GM12878 (cell line): ENCODE measurements around the gene RPL36. TPM values are rescaled to one million over a fixed set of nuclear protein-coding genes. Genes with fewer than 3 reads are reported as not detected.

Experiments
- BHLHE40 ChIP-seq, 2 experiments: fragments of 450-650 bp in 1 of 2; IDR thresholded peaks; 2 replicates each; pipeline ENCODE4 v1.6.1; 2011 to 2017; ENCODE audit warnings: low read depth in 2 of 2, borderline replicate concordance in 1 of 2, improper control_type of control experiment in 1 of 2, low read length in 1 of 2, mild to moderate bottlenecking in 1 of 2
- ELK1 ChIP-seq: IDR thresholded peaks from 2 replicates; pipeline ENCODE4 v1.6.1; 2012; ENCODE audit warnings: low read depth, low read length, improper control_type of control experiment
- IKZF2 ChIP-seq, 2 experiments: fragments of 450-650 bp; IDR thresholded peaks; 2 replicates each; pipeline ENCODE4 v1.6.1; 2017; ENCODE audit warnings: mild to moderate bottlenecking in 2 of 2, moderate library complexity in 2 of 2
- NBN ChIP-seq: fragments of 450-650 bp; IDR thresholded peaks from 2 replicates; pipeline ENCODE4 v1.6.1; 2016
- NFXL1 ChIP-seq: fragments of 450-650 bp; IDR thresholded peaks from 2 replicates; pipeline ENCODE4 v1.6.1; 2017; ENCODE audit warnings: antibody characterized with exemption, mild to moderate bottlenecking, borderline replicate concordance
- PML ChIP-seq: IDR thresholded peaks from 2 replicates; pipeline ENCODE4 v1.6.1; 2012; ENCODE audit warnings: low read length, inconsistent platforms
- RAD21 ChIP-seq: IDR thresholded peaks from 2 replicates; pipeline ENCODE4 v1.6.1; 2011; ENCODE audit warnings: mild to moderate bottlenecking, low read depth, low read length, moderate library complexity; ENCODE audit not compliant: insufficient read depth
- RB1 ChIP-seq: fragments of 450-650 bp; formaldehyde crosslinking; IDR thresholded peaks from 2 replicates; pipeline ENCODE4 v1.6.1; 2017; ENCODE audit warnings: mild to moderate bottlenecking, borderline replicate concordance
- RCOR1 ChIP-seq: conservative IDR thresholded peaks from 2 replicates; pipeline ENCODE4 v1.6.1; 2012; ENCODE audit warnings: low read depth, low read length, improper control_type of control experiment
- SP1 ChIP-seq: IDR thresholded peaks from one replicate; pipeline ENCODE4 v1.6.1; 2011; ENCODE audit warnings: low read depth, low read length
- TCF12 ChIP-seq: IDR thresholded peaks from 2 replicates; pipeline ENCODE4 v1.6.1; 2011; ENCODE audit warnings: low read depth, mild to moderate bottlenecking, low read length
- ZZZ3 ChIP-seq: IDR thresholded peaks from 2 replicates; pipeline ENCODE4 v1.6.1; 2011; ENCODE audit warnings: low read depth; ENCODE audit not compliant: control insufficient read depth, insufficient read length
- polyA plus RNA-seq, 11 experiments: library from polyadenylated mRNA; depleted of rRNA in 4 of 11; unstranded in 6 of 11; stranded (reverse) in 5 of 11; fragments of >200 nt; fragmentation: Nextera tagmentation in 4 of 11; fragmentation: Illumina TruSeq in 1 of 11; extraction: Ambion mirVana in 4 of 11; extraction: Trizol in 1 of 11; gene quantifications; 1 replicate in 1 of 11; 2 replicates in 10 of 11; pipeline versions ENCODE4 v1.2.1 to v1.2.3, GENCODE V29; 2011 to 2016; ENCODE audit warnings: inconsistent platforms in 2 of 11, missing spikeins in 2 of 11, low read depth in 1 of 11
- total RNA-seq, 4 experiments: library from RNA; depleted of rRNA in 3 of 4; stranded (reverse); fragments of >200 nt in 3 of 4; fragmentation: Illumina TruSeq in 1 of 4; extraction: Trizol in 1 of 4; gene quantifications; 2 replicates each; pipeline versions ENCODE4 v1.2.1 to v1.2.3, GENCODE V29; 2013 to 2021
- TF ChIP-seq, protein P1 (sequence below): fragments of 450-650 bp; IDR thresholded peaks from 2 replicates; pipeline ENCODE4 v1.6.1; 2017; ENCODE audit warnings: low read depth, mild to moderate bottlenecking, moderate library complexity
- TF ChIP-seq, protein P2 (sequence below): fragments of 450-650 bp; conservative IDR thresholded peaks from 2 replicates; pipeline ENCODE4 v1.6.1; 2017; ENCODE audit warnings: mild to moderate bottlenecking, moderate library complexity
- TF ChIP-seq, protein P3 (sequence below): IDR thresholded peaks from 2 replicates; pipeline ENCODE4 v1.6.1; 2012; ENCODE audit warnings: low read length, inconsistent platforms
- TF ChIP-seq, protein P4 (sequence below): fragments of 450-650 bp; IDR thresholded peaks from 2 replicates; pipeline ENCODE4 v1.6.1; 2018; ENCODE audit warnings: mild to moderate bottlenecking, low read depth, moderate library complexity; ENCODE audit not compliant: partially characterized antibody

The RPL36 gene
- total and polyA plus RNA-seq, 10 of the 15 experiments (the other 5 are each of a cell fraction or from before 2014, with no cell fraction given) = 374 to 4,942 (median 2,053) TPM

- TF ChIP-seq IKZF2 (IDR thresholded peaks at IDR 0.05) (no peak), NBN (0 out of 2 replicates have a peak, but pooled peaks have one; percentile 18), RB1 (peak; percentile 31; the same call in 1 of the 2 replicates), BHLHE40 (IDR thresholded peaks at IDR 0.05; ENCODE audit: borderline replicate concordance in 1 of 2, low read depth in 2 of 2, low read length in 1 of 2) (peak; percentile 25 to 88; a peak in 3 of 4 replicates), ELK1 (no peak), NFXL1 (no peak), SP1 (peak; percentile 75), RAD21 (peak; percentile 42; the same call in 1 of the 2 replicates), ZZZ3 (no peak), TCF12 (no peak), PML (no peak), RCOR1 (no peak)
- TF ChIP-seq, protein P1, sequence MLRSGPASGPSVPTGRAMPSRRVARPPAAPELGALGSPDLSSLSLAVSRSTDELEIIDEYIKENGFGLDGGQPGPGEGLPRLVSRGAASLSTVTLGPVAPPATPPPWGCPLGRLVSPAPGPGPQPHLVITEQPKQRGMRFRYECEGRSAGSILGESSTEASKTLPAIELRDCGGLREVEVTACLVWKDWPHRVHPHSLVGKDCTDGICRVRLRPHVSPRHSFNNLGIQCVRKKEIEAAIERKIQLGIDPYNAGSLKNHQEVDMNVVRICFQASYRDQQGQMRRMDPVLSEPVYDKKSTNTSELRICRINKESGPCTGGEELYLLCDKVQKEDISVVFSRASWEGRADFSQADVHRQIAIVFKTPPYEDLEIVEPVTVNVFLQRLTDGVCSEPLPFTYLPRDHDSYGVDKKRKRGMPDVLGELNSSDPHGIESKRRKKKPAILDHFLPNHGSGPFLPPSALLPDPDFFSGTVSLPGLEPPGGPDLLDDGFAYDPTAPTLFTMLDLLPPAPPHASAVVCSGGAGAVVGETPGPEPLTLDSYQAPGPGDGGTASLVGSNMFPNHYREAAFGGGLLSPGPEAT = peak; percentile 42; the same call in 1 of the 2 replicates
- TF ChIP-seq, protein P2, sequence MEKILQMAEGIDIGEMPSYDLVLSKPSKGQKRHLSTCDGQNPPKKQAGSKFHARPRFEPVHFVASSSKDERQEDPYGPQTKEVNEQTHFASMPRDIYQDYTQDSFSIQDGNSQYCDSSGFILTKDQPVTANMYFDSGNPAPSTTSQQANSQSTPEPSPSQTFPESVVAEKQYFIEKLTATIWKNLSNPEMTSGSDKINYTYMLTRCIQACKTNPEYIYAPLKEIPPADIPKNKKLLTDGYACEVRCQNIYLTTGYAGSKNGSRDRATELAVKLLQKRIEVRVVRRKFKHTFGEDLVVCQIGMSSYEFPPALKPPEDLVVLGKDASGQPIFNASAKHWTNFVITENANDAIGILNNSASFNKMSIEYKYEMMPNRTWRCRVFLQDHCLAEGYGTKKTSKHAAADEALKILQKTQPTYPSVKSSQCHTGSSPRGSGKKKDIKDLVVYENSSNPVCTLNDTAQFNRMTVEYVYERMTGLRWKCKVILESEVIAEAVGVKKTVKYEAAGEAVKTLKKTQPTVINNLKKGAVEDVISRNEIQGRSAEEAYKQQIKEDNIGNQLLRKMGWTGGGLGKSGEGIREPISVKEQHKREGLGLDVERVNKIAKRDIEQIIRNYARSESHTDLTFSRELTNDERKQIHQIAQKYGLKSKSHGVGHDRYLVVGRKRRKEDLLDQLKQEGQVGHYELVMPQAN = peak; percentile 37
- TF ChIP-seq, protein P3, sequence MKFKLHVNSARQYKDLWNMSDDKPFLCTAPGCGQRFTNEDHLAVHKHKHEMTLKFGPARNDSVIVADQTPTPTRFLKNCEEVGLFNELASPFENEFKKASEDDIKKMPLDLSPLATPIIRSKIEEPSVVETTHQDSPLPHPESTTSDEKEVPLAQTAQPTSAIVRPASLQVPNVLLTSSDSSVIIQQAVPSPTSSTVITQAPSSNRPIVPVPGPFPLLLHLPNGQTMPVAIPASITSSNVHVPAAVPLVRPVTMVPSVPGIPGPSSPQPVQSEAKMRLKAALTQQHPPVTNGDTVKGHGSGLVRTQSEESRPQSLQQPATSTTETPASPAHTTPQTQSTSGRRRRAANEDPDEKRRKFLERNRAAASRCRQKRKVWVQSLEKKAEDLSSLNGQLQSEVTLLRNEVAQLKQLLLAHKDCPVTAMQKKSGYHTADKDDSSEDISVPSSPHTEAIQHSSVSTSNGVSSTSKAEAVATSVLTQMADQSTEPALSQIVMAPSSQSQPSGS = no peak
- TF ChIP-seq, protein P4, sequence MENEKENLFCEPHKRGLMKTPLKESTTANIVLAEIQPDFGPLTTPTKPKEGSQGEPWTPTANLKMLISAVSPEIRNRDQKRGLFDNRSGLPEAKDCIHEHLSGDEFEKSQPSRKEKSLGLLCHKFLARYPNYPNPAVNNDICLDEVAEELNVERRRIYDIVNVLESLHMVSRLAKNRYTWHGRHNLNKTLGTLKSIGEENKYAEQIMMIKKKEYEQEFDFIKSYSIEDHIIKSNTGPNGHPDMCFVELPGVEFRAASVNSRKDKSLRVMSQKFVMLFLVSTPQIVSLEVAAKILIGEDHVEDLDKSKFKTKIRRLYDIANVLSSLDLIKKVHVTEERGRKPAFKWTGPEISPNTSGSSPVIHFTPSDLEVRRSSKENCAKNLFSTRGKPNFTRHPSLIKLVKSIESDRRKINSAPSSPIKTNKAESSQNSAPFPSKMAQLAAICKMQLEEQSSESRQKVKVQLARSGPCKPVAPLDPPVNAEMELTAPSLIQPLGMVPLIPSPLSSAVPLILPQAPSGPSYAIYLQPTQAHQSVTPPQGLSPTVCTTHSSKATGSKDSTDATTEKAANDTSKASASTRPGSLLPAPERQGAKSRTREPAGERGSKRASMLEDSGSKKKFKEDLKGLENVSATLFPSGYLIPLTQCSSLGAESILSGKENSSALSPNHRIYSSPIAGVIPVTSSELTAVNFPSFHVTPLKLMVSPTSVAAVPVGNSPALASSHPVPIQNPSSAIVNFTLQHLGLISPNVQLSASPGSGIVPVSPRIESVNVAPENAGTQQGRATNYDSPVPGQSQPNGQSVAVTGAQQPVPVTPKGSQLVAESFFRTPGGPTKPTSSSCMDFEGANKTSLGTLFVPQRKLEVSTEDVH = no peak
Measured at GRCh38 chr19:5686647-5687359, 3.3 kb upstream of the RPL36 start (continued).
